Measurements from ENCODE around the gene APEX1.

The APEX1 gene

DNA sequence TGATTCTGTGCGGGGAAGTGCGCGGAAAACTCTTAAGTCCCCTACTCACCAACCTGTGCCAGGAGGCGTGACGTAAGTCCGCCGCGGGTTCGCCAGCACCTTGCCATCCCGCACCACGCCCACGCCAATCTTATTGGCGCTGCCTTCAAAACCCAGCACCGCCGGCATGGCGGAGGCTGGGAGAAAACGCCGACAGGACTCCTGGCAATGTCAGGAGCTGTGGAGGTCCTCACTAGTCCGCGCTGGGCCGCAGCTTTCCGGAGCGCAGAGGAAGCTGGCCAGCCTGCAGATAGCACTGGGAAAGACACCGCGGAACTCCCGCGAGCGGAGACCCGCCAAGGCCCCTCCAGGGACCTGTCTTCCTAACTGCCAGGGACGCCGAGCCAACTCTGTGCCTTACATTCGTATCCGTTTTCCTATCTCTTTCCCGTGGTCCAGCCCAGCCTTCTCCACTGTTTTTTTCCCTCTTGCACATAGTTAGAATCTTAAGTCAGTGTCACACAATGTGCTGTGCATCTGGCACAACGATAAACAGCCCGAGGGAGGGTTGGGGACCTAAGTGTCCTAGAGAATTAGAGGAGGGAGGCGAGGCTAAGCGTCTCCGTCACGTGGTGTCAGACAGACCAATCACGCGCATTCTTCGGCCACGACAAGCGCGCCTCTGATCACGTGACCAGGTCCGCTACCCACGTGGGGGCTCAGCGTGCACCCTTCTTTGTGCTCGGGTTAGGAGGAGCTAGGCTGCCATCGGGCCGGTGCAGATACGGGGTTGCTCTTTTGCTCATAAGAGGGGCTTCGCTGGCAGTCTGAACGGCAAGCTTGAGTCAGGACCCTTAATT, at the start of gene APEX1, which contains the start of gene OSGEP:
Gene APEX1 (plus strand): TSS at position 711 of the 839 bp plus-strand sequence. CDS start 420 bp downstream, outside the sequence.
Gene OSGEP (minus strand): TSS at position 297 of the 839 bp plus-strand sequence. CDS start 129 bp downstream, at position 168.
- peak; percentile 99 to 100 (median 100) for DNase-seq

- peak; percentile 58 to 79 (median 65) for DNase-seq
Measured at GRCh38 chr14:20409226-20409625, 45.8 kb upstream of the APEX1 start.

GRCh38 chr14:20412411-20412810, 42.6 kb upstream of the APEX1 start:
- DNase-seq = peak; percentile 61 to 90 (median 62)

GRCh38 chr14:20412876-20413743, 41.9 kb upstream of the APEX1 start, which contains the start of gene TEP1:
TEP1 (minus strand) TSS chr14:20413501; CDS start chr14:20408439, 5,062 bp downstream.
- peak; percentile 88 to 94 (median 90) for DNase-seq

- DNase-seq = peak; percentile 39 to 50 (median 46)
Measured at GRCh38 chr14:20413744-20414082, 41.3 kb upstream of the APEX1 start.

- peak; percentile 74 to 80 (median 75) for DNase-seq
Measured at GRCh38 chr14:20415782-20416206, 39.2 kb upstream of the APEX1 start.

GRCh38 chr14:20416223-20416622, 38.8 kb upstream of the APEX1 start:
- DNase-seq = no peak

- no peak for DNase-seq
Measured at GRCh38 chr14:20417250-20418186, 37.5 kb upstream of the APEX1 start.

DNA sequence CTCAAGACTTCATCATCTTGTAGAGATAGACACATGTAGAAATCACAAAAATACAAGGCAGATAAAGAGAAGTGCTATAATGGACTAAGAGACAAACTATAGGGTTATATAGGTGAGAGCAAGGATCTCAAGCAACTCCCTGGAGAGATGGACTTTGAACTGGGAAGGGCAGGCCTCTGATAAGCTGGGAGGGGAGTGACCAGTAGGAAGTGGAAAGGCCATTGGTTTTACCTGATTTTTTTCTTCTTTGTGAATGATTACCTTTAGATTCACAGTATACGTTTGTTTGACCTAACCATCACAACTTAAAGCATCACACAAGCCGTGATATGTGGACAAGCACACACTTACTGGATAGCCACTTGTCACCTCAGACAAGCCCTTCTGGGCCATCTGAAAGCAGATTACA, 36.5 kb upstream of the APEX1 start:
- no peak for DNase-seq

DNA sequence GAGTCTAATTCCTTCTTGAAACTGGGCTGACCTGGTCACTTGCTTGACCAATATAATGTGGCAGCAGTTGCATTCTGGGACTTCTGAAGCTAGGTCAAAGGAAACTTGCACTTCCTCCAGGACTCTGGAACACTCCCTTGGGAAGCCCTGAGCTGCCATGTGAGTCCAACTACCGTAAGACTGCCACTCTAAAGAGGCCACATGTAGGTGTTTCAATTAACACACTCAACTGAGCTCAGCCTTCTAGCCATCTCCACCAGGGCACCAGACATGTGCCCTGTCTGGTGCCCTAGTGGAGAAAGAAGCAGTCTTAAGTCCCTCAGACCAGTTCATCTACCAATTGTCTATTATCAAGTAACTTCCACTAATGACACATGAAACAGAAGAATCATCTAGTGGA, 35.6 kb upstream of the APEX1 start:
- DNase-seq = peak in 1 of 3 donors; percentile 16

- no peak for DNase-seq
Measured at GRCh38 chr14:20421267-20421666, 33.8 kb upstream of the APEX1 start.

DNA sequence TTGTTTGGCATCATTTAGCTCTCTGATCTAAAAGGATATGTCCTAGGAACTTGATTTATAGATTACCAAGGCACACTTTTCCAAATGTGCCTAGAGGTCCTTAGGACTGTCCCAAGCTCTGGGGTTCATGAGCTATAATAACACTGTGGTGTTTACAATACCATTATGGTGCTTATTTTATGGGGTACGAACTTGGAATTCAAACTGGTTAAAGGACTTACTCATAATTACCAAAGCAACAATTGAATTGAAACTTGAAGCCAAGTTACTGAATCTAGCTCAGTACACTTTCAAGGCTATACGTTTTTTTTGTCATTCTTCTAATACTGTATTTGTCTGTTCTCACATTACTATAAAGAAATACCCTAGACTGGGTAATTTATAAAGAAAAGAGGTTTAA, 32.1 kb upstream of the APEX1 start:
- no peak for DNase-seq

- no peak for DNase-seq
Measured at GRCh38 chr14:20424851-20425250, 30.2 kb upstream of the APEX1 start.

DNA sequence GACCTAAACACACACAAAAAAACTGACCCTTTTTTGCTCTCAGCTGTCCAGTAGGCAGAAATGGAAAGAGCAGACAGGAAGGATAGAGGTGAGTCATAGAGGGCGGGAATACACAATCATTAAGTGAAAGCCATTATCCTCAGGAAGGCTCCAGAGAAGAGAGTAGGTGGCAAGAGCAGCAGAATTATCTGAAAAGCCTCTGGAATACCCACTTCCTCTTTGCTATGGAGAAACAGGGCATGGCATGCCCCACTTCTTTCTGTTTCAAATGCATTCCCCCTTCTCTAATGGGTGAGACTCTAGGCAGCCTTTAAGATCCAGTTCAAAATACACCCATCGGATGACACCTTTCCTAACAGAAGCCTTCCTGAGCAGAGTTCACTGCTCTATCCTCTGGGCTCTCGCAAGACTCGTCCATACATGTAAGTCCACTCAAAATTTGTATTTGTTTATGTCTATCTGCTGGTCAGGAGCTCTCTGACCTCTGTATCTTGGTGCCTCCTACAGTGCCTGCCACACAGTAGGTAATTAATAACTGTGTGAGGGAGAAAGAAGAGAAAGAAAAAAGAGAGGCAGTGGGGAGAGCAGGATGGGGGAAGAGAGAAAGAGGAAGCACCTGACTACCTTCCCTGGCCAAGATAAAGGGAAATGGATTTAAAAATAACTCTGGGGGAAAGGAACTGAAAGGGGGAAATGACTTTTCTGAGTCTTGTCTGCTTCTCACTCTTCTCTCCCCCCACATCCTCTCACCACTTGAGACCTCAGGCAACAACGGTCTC, 27.6 kb upstream of the APEX1 start:
- peak; percentile 80 to 92 (median 88) for DNase-seq

GRCh38 chr14:20428010-20428365, 27.0 kb upstream of the APEX1 start:
- no peak for DNase-seq

DNA sequence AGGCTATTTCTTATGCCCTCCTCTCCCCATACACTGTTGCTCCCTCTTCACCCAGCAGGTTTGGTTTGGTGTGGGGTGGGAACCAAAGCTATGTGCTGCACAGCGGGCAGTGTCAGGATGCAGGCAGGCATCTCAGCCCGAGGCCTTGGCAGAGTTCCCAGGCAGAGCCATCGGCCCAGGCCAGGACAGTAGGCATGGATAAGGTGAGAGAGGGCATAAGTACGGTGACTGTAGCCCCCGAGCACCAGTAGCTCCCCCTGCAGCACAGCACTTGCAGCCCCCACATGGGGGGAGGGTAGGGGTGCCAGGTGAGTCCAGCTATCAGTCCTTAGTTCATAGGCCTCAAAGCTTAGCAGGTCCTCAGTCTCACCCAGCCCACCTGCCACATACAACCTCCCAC, 26.2 kb upstream of the APEX1 start:
- no peak for DNase-seq

DNA sequence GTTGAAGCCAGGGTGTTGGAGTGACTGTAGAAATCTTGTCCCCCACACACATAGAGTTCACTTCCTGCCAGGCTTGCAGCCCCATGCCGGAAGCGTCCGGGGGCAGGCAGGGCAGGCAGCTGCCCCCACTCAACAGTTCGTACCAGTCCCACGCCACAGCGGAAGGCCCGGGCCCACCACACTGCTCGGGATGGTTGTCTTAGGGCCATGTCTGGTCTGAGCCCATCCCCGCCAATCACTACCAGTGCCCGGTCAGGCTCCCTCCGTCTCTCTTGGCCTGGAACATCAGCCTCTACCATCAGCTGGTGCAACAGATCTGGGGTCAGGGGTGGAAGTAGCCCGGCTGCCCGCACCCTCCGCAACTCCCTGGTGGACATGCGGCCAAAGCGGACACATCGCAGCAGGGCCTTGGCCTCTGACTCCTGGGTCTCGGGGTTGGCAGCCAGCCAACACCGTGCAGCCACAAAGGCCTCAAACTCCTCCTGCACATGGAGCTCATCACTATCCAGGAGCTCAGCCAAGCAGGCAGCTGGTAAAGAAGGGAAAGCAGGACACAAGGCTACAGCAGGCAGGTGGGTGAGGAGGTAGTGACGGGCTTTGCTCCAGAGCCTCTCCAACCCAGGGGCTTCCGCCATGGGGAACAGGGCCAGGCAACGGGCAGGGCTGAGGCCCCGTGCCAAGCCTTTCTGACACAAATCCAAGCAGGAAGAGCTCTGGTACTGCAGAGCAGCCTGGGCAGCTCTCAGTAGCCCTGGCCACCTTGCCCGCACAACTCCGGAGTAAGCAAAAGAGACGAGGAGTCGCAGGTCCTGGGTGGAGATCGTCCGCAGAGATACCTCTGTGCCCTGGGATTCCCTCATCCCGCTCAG, 25.0 kb upstream of the APEX1 start:
- DNase-seq = no peak

GRCh38 chr14:20434701-20435581, 20.1 kb upstream of the APEX1 start:
- no peak for DNase-seq

- no peak for DNase-seq
Measured at GRCh38 chr14:20435582-20436362, 19.3 kb upstream of the APEX1 start, which contains the start of gene KLHL33. KLHL33 (minus strand) TSS chr14:20436166; CDS start chr14:20435811, 355 bp downstream.
